ENCODE data around the gene PTPRD.

Gene PTPRD

DNA sequence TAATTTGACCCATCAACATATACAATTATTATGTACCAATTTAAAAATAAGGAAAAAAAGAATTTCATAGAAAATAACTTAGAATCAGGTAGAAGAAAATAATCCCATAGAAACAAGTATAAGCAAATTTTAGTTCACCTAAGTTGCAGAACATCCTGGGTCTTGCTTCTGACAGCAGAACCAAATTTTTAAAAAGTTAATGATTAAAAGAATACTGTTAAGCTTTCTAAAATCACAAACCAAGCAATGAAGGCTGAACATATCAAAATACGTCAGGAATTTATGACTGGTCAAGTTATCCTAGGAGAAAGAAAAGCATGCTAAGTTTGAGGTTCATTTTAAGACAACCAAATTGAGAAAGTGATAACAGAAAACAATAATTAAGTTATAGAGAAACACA is 650.9 kb downstream of the PTPRD start:
- no peak for DNase-seq (ENCODE audit: low read depth)
- no peak for TF ChIP-seq CTCF (IDR thresholded peaks at IDR 0.05; ENCODE audit: insufficient read depth, low read depth, low read length, missing control alignments)
- no peak overlapping the region for H3K4me3 ChIP-seq (ENCODE audit: low read depth, low read length)

- H3K4me3 ChIP-seq (ENCODE audit: low read depth, low read length): no peak overlapping the region
- no peak for TF ChIP-seq CTCF (IDR thresholded peaks at IDR 0.05; ENCODE audit: insufficient read depth, low read depth, low read length, missing control alignments)
- DNase-seq (ENCODE audit: low read depth): no peak
These were observed 651.3 kb downstream of the PTPRD start for GRCh38 chr9:9961487-9961886.

DNA sequence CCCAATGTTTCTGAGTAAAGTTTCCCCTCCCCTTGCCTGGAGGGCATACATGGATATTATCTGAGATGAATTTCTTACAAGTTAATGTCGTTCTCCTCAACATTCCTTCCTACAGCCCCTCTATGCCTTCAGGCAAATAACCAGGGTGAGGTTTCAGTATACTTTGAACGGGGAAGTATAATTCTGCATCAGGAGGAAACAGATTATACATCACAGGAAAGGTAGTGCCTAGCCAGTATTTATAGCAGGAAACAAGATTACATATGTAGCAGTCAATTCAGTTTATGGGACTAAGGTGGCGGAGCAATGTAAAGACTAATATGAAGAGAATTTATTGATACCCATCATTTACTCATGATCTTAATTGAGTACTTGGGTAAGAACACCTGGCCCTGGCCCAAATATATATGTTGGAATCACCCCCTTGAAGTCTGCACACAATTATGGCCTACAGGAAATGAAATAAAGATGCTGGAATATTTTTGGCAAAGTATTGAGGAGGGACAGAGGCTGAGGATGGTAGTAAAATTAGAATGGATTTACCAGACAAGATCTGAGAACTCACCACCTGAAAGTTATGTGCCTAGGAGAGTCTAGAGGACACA is 661.1 kb downstream of the PTPRD start:
- TF ChIP-seq CTCF (IDR thresholded peaks at IDR 0.05; ENCODE audit: insufficient read depth, low read depth, low read length, missing control alignments): no peak
- no peak overlapping the region for H3K4me3 ChIP-seq (ENCODE audit: low read depth, low read length)
- no peak for DNase-seq (ENCODE audit: low read depth)

DNA sequence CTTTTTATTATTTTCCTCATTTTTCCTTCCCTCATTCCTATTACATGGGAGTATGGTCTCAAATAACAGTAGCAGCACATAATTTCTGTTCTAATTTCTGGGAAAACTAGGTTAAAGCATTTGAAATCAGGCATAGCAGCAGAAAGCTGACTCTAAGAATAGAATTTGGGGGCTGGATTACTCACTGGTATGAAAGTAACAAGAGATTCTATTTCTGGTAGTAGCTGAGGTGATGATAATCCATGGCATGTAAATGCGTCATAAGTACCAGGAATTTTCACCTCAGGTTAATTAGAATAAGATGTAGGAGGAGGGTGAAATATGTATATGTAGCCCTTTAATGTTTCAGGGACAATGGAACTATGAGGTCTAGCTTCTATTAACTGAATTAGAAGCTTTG is 662.0 kb downstream of the PTPRD start:
- TF ChIP-seq CTCF (IDR thresholded peaks at IDR 0.05; ENCODE audit: insufficient read depth, low read depth, low read length, missing control alignments): no peak
- DNase-seq (ENCODE audit: low read depth): no peak
- no peak overlapping the region for H3K4me3 ChIP-seq (ENCODE audit: low read depth, low read length)

DNA sequence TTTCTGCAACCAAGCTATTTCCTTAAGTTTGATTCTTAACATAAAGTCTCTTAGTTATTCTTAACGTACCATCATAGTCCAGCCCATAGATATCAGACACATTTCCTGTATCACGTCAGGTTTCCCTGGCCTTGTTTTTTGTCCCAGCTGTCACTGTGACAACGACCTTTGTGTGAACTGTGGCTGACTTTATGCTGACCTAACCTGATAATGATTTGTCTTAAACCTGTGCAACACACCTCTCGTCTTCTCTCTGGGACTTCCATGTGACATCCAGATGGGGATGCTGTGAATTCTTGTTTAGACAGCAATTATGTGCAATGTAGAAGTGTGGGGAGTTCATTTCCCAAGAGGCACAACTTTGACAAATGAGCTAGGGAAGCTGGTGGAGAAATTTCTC is 662.8 kb downstream of the PTPRD start:
- no peak for DNase-seq (ENCODE audit: low read depth)
- no peak for TF ChIP-seq CTCF (IDR thresholded peaks at IDR 0.05; ENCODE audit: insufficient read depth, low read depth, low read length, missing control alignments)
- H3K4me3 ChIP-seq (ENCODE audit: low read depth, low read length): no peak overlapping the region

DNA sequence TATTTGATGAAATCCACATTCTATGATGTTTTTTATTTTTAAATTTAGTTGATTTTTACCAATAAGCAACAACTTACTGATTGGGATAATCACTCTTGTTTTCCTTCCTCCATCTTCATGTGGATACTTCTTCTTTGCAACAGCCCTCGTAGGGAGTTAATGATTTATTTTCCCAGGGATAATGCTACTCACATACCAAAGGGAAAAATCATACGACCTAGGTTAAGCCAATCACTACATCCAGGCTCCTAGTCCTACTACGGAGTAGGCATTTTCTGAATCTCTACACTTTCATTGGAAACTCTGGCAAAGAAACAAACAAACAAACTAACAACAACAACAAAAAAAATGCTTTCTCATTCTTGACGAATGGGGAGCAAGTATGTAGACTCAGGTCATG is 663.4 kb downstream of the PTPRD start:
- H3K4me3 ChIP-seq (ENCODE audit: low read depth, low read length): no peak overlapping the region
- DNase-seq (ENCODE audit: low read depth): no peak
- no peak for TF ChIP-seq CTCF (IDR thresholded peaks at IDR 0.05; ENCODE audit: insufficient read depth, low read depth, low read length, missing control alignments)

- no peak for DNase-seq (ENCODE audit: low read depth)
- TF ChIP-seq CTCF (IDR thresholded peaks at IDR 0.05; ENCODE audit: insufficient read depth, low read depth, low read length, missing control alignments): no peak
- H3K4me3 ChIP-seq (ENCODE audit: low read depth, low read length): no peak overlapping the region
These were observed 666.8 kb downstream of the PTPRD start for GRCh38 chr9:9945966-9946365.
